Left lung (tissue), 10 donors: ENCODE data around the gene APBA2. TPM values are rescaled to one million over a fixed set of nuclear protein-coding genes. Genes with fewer than 3 reads are reported as not detected.
"Not testable (repeated sequence)": the region's sequence is repeated elsewhere in the genome, so short reads cannot be mapped to it uniquely, and the experiment has no call there.

Experiments
- ATAC-seq: fragments of 200-7000 bp; cut with Tn5 transposase; one replicate; pipeline ENCODE4 v1.9.1; 2020; ENCODE audit warnings: moderate library complexity
- DNase-seq, 4 donors: peaks; one replicate each; pipeline ENCODE4 v3.0.0-alpha.2; 2013 to 2020
- H3K27ac ChIP-seq, 2 donors: fragments of 200-600 bp; sonication (generic) in 1 of 2; one replicate each; pipeline versions ENCODE4 v1.5.0 to v1.8.0; 2020 to 2021
- H3K27me3 ChIP-seq, 2 donors: fragments of 200-600 bp; sonication (generic) in 1 of 2; one replicate each; pipeline versions ENCODE4 v1.5.0 to v1.8.0; 2020 to 2021
- H3K36me3 ChIP-seq, 2 donors: fragments of 200-600 bp; sonication (generic) in 1 of 2; one replicate each; pipeline versions ENCODE4 v1.5.0 to v1.8.0; 2020 to 2021
- H3K4me1 ChIP-seq, 2 donors: fragments of 200-600 bp; one replicate each; pipeline ENCODE4 v1.8.0; 2021
- H3K4me3 ChIP-seq, 2 donors: fragments of 200-600 bp; sonication (generic) in 1 of 2; one replicate each; pipeline versions ENCODE4 v1.5.0 to v1.8.0; 2020 to 2021; ENCODE audit warnings: mild to moderate bottlenecking in 1 of 2
- H3K9me3 ChIP-seq, 2 donors: fragments of 200-600 bp; sonication (generic) in 1 of 2; one replicate each; pipeline versions ENCODE4 v1.5.0 to v1.8.0; 2020 to 2021
- CTCF ChIP-seq, 2 donors: fragments of 200-600 bp; sonication (generic) in 1 of 2; IDR thresholded peaks; one replicate each; pipeline versions ENCODE4 v1.5.0 to v1.8.0; 2021; ENCODE audit warnings: antibody characterized with exemption in 2 of 2
- intact Hi-C, 2 donors: fragments of 100-400 bp; cut with DNase I; formaldehyde crosslinking; loops; one replicate each; pipeline versions ENCODE4 v1.11.2 to v1.14.2; 2022
- polyA plus RNA-seq, 6 donors: library from polyadenylated mRNA; unstranded; fragments of 120-200 nt; gene quantifications; one replicate each; pipeline ENCODE4 v1.2.1, GENCODE V29; 2013; ENCODE audit not compliant: insufficient read length in 6 of 6
- total RNA-seq, 2 donors: library from RNA; stranded (reverse); fragmentation: NEBNext Ultra II Directional; extraction: Animal tissue kit (Norgen Biotek cat#: 25700); gene quantifications; one replicate each; pipeline ENCODE4 v1.2.1, GENCODE V29; 2021
- donor health status: DM: no; HTN: yes; CAD: no.
- donor health status: DM: no; HTN: no; CAD: no.

Gene APBA2
- total and polyA plus RNA-seq, 8 donors = 3.9 to 18.4 (median 11.1) TPM

- intact Hi-C loops = loop anchor here in 1 of 2 donors (10.0 kb wide), 1 partner anchor 217 kb away; the partner anchor contains the start of gene APBA2
- Histone ChIP-seq H3K4me3 (no peak overlapping the region), H3K9me3 (no peaks in the 10 kb centered on the region), H3K4me1 (peaks cover 0 to 8% of the 10 kb centered on the region in 2 donors), H3K27me3 (peaks cover 0 to 25% of the 10 kb centered on the region in 2 donors), H3K36me3 (no peaks in the 10 kb centered on the region), H3K27ac (no peak overlapping the region)
- DNase-seq (no peak), ATAC-seq (no peak)
- no peak for TF ChIP-seq CTCF (IDR thresholded peaks at IDR 0.05)
Observed at GRCh38 chr15:29101491-29101890, 215.7 kb downstream of the APBA2 start.

GRCh38 chr15:29102173-29102794 is 216.5 kb downstream of the APBA2 start:
- not testable (repeated sequence) for H3K36me3 ChIP-seq, H3K27ac ChIP-seq, H3K9me3 ChIP-seq, H3K4me3 ChIP-seq, ATAC-seq, H3K4me1 ChIP-seq
- peak in 1 of 4 donors; percentile 31 for DNase-seq
- intact Hi-C loops = loop anchor here in 1 of 2 donors (10.0 kb wide), 1 partner anchor 217 kb away; the partner anchor contains the start of gene APBA2
- peaks cover 0 to 25% of the 10 kb centered on the region in 2 donors for H3K27me3 ChIP-seq
- TF ChIP-seq CTCF (IDR thresholded peaks at IDR 0.05) = peak; percentile 49 to 57

GRCh38 chr15:29102911-29103823 is 217.4 kb downstream of the APBA2 start:
- intact Hi-C loops = loop anchor here in 1 of 2 donors (10.0 kb wide), 1 partner anchor 218 kb away; the partner anchor contains the start of gene APBA2
- TF ChIP-seq CTCF (IDR thresholded peaks at IDR 0.05) = no peak
- H3K27ac ChIP-seq = no peak overlapping the region
- DNase-seq (peak in 1 of 4 donors; percentile 78), ATAC-seq (peak; percentile 32)
- H3K27me3 ChIP-seq = peaks cover 0 to 25% of the 10 kb centered on the region in 2 donors
- H3K4me1 ChIP-seq = peaks cover 0 to 8% of the 10 kb centered on the region in 2 donors
- peak overlapping the region in 1 of 2 donors; percentile 2 for H3K4me3 ChIP-seq
- no peaks in the 10 kb centered on the region for H3K9me3 ChIP-seq
- no peaks in the 10 kb centered on the region for H3K36me3 ChIP-seq

GRCh38 chr15:29103824-29104565 is 218.2 kb downstream of the APBA2 start:
- Histone ChIP-seq H3K9me3 (no peaks in the 10 kb centered on the region), H3K4me1 (peaks cover 0 to 8% of the 10 kb centered on the region in 2 donors), H3K36me3 (no peaks in the 10 kb centered on the region), H3K27me3 (peaks cover 0 to 25% of the 10 kb centered on the region in 2 donors), H3K4me3 (peak overlapping the region in 1 of 2 donors; percentile 2), H3K27ac (no peak overlapping the region)
- DNase-seq (peak; percentile 58 to 87 (median 81)), ATAC-seq (peak; percentile 91)
- peak; percentile 73 to 84 for TF ChIP-seq CTCF (IDR thresholded peaks at IDR 0.05)
- intact Hi-C loops = loop anchor here in 1 of 2 donors (10.0 kb wide), 1 partner anchor 219 kb away; the partner anchor contains the start of gene APBA2
